Adrenal gland (tissue), 5 donors: ENCODE data around the gene GNAQ.

ENCODE experiments used
- CTCF ChIP-seq, 6 experiments: fragments of 450-650 bp in 4 of 6; fragments of 200-600 bp in 2 of 6; sonication (generic) in 1 of 6; IDR thresholded peaks; 1 replicate in 5 of 6; 2 replicates in 1 of 6; pipeline versions ENCODE4 v1.5.1 to v1.8.0; 2016 to 2021; ENCODE audit warnings: antibody characterized with exemption in 6 of 6, mild to moderate bottlenecking in 2 of 6, moderate library complexity in 1 of 6
- POLR2A ChIP-seq, 2 donors: fragments of 450-650 bp; IDR thresholded peaks; one replicate each; pipeline ENCODE4 v1.6.1; 2017; ENCODE audit warnings: antibody characterized with exemption in 2 of 2, mild to moderate bottlenecking in 2 of 2, moderate library complexity in 1 of 2
- donor health status: DM: no; HTN: no; CAD: no.

DNA sequence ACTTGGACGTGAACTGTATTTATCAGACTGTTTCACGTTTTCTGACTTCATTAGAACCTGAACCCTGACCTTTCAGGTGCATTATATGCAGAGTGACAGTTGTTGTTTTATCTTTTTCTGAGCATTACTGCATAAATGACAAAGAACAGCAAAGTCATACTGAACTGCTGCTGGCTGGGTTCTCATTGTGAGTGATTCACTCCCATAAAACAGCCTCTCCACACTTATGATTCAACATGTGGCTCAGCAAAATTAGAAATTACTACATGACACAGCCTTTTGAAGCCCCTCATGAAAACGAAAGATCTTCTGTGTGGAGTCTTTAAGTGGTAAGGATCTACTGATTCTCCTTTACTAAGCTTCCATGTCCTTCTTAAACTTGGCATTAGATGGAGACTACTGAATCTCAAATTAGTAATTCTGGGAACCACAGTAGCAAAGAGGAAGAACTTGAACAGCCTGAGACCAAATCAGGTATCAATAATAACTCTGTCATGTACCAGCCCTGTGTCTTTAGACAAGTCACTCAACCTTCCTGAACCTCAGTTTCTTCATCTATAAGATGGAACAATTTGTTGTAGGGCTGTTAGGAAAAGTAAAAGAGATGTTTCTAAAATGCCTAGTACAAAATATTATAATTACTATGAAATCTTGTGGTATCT lies 211.2 kb downstream of the GNAQ start:
- TF ChIP-seq CTCF (IDR thresholded peaks at IDR 0.05) (no peak), POLR2A (IDR thresholded peaks at IDR 0.05) (no peak)
